PC-3 (cell line): ENCODE results near the gene KCNIP4. TPM values are rescaled to one million over a fixed set of nuclear protein-coding genes. Genes with fewer than 3 reads are reported as not detected.

ENCODE experiments used
- ATAC-seq: fragments of 200-7000 bp; cut with Tn5 transposase; 2 replicates; pipeline ENCODE4 v1.9.1; 2020; ENCODE audit warnings: mild to moderate bottlenecking, moderate library complexity
- BruUV-seq: library from RNA; stranded (reverse); fragments of 400-500 nt; replicated peaks from 2 replicates; lab custom pipeline; 2021; lab: Mats Ljungman, UMichigan
- CTCF ChIA-PET: fragments of 300-600 bp; sonication (Branson Sonifier 250); formaldehyde crosslinking; loops from one replicate; lab custom pipeline; 2022; ENCODE audit warnings: antibody characterized with exemption; lab: Charles Lee
- POLR2A ChIA-PET: fragments of 300-600 bp; sonication (Branson Sonifier 250); formaldehyde crosslinking; loops from one replicate; lab custom pipeline; 2022; ENCODE audit warnings: antibody characterized with exemption; ENCODE audit not compliant: unreplicated experiment; lab: Charles Lee
- DNase-seq: peaks from one replicate; pipeline ENCODE4 v3.0.0-alpha.2; 2015
- H2AFZ ChIP-seq: fragments of 300-600 bp; sonication (generic); 2 replicates; pipeline ENCODE4 v1.6.0; 2016; ENCODE audit warnings: antibody characterized with exemption, low read length
- H3F3A ChIP-seq: fragments of 300-600 bp; sonication (generic); one replicate; pipeline ENCODE4 v1.6.0; 2017; ENCODE audit warnings: antibody characterized with exemption, low read length, control low read depth, mild to moderate bottlenecking; ENCODE audit not compliant: unreplicated experiment
- H3K27ac ChIP-seq: fragments of 300-600 bp; sonication (generic); 2 replicates; pipeline ENCODE4 v1.5.1; 2016; ENCODE audit warnings: mild to moderate bottlenecking, low read length
- H3K27me3 ChIP-seq: fragments of 300-600 bp; sonication (generic); 2 replicates; pipeline ENCODE4 v1.6.1; 2016; ENCODE audit warnings: low read length, mixed read lengths
- H3K36me3 ChIP-seq: fragments of 300-600 bp; sonication (generic); 2 replicates; pipeline ENCODE4 v1.6.1; 2016; ENCODE audit warnings: low read depth, mixed run types, low read length, mixed read lengths
- H3K4me1 ChIP-seq: fragments of 300-600 bp; sonication (generic); 2 replicates; pipeline ENCODE4 v1.5.1; 2016; ENCODE audit warnings: low read length; ENCODE audit not compliant: insufficient read depth
- H3K4me2 ChIP-seq: fragments of 300-600 bp; sonication (generic); 2 replicates; pipeline ENCODE4 v1.6.0; 2016; ENCODE audit warnings: low read length
- H3K4me3 ChIP-seq: fragments of 300-600 bp; sonication (generic); 2 replicates; pipeline ENCODE4 v1.5.1; 2016; ENCODE audit warnings: mild to moderate bottlenecking, low read length, mixed read lengths
- H3K79me2 ChIP-seq: fragments of 300-600 bp; sonication (generic); 2 replicates; pipeline ENCODE4 v1.6.1; 2017; ENCODE audit warnings: low read length, mixed read lengths
- H3K9ac ChIP-seq: fragments of 300-600 bp; sonication (generic); 2 replicates; pipeline ENCODE4 v1.6.0; 2016; ENCODE audit warnings: mild to moderate bottlenecking, low read length
- H3K9me2 ChIP-seq: fragments of 300-600 bp; sonication (generic); replicated peaks from 2 replicates; pipeline ENCODE4 v1.6.1; 2016; ENCODE audit warnings: mixed run types, low read length, mixed read lengths
- H3K9me3 ChIP-seq: fragments of 300-600 bp; sonication (generic); 2 replicates; pipeline ENCODE4 v1.6.1; 2016; ENCODE audit warnings: low read length, mixed read lengths
- H4K20me1 ChIP-seq: fragments of 300-600 bp; sonication (generic); 2 replicates; pipeline ENCODE4 v1.6.1; 2016; ENCODE audit warnings: low read length, mixed read lengths
- CTCF ChIP-seq: fragments of 300-600 bp; sonication (generic); conservative IDR thresholded peaks from 2 replicates; pipeline ENCODE4 v1.5.1; 2017; ENCODE audit warnings: antibody characterized with exemption, low read depth, mild to moderate bottlenecking, low read length
- EZH2 ChIP-seq: fragments of 300-600 bp; sonication (generic); IDR thresholded peaks from one replicate; pipeline ENCODE4 v1.6.1; 2017; ENCODE audit warnings: antibody characterized with exemption, mild to moderate bottlenecking, low read length; ENCODE audit not compliant: unreplicated experiment
- EZH2phosphoT487 ChIP-seq: fragments of 300-600 bp; sonication (generic); IDR thresholded peaks from 2 replicates; pipeline ENCODE4 v1.6.1; 2018; ENCODE audit warnings: mild to moderate bottlenecking, antibody characterized with exemption, low read length, borderline replicate concordance
- intact Hi-C: fragments of 100-400 bp; cut with micrococcal nuclease; formaldehyde crosslinking; loops from 2 replicates; pipeline ENCODE4 v1.9.0; 2023
- total RNA-seq: library from RNA; depleted of rRNA; stranded (reverse); fragments of >200 nt; gene quantifications from 2 replicates; pipeline ENCODE4 v1.2.3, GENCODE V29; 2014

KCNIP4 gene
- total RNA-seq, 1 experiment from 2014 or later: not detected

GRCh38 chr4:21009956-21010355 lies 938.6 kb downstream of the KCNIP4 start:
- Histone ChIP-seq H3K4me2 (no peak overlapping the region), H3K36me3 (no peaks in the 10 kb centered on the region), H3F3A (no peaks in the 10 kb centered on the region), H3K9me3 (no peaks in the 10 kb centered on the region), H3K27ac (no peak overlapping the region), H2AFZ (no peak overlapping the region), H3K4me1 (no peaks in the 10 kb centered on the region), H3K79me2 (no peaks in the 10 kb centered on the region), H4K20me1 (no peaks in the 10 kb centered on the region), H3K27me3 (peaks cover 32% of the 10 kb centered on the region), H3K4me3 (no peak overlapping the region), H3K9ac (no peak overlapping the region), H3K9me2 (no peaks in the 10 kb centered on the region)
- CTCF ChIA-PET: no interaction called here
- TF ChIP-seq CTCF (no peak), EZH2 (no peak), EZH2phosphoT487 (no peak)
- no peak for DNase-seq
- BruUV-seq: no TSS peak
- intact Hi-C loops: no loop called here
- POLR2A ChIA-PET: no interaction called here
- ATAC-seq: no peak

GRCh38 chr4:21005647-21006046 lies 942.9 kb downstream of the KCNIP4 start:
- Histone ChIP-seq H3K27me3 (peaks cover 32% of the 10 kb centered on the region), H3K9me3 (no peaks in the 10 kb centered on the region), H3K9ac (no peak overlapping the region), H3K27ac (no peak overlapping the region), H3K9me2 (no peaks in the 10 kb centered on the region), H2AFZ (no peak overlapping the region), H3F3A (no peaks in the 10 kb centered on the region), H3K4me1 (no peaks in the 10 kb centered on the region), H4K20me1 (no peaks in the 10 kb centered on the region), H3K4me2 (no peak overlapping the region), H3K4me3 (no peak overlapping the region), H3K36me3 (no peaks in the 10 kb centered on the region), H3K79me2 (no peaks in the 10 kb centered on the region)
- DNase-seq (no peak), ATAC-seq (no peak)
- ChIA-PET CTCF (no interaction called here), POLR2A (no interaction called here)
- BruUV-seq: no TSS peak
- no peak for TF ChIP-seq CTCF
- no peak for TF ChIP-seq EZH2
- no peak for TF ChIP-seq EZH2phosphoT487
- intact Hi-C loops: no loop called here

- H2AFZ ChIP-seq: no peak overlapping the region
- intact Hi-C loops: no loop called here
- no peak overlapping the region for H3K9ac ChIP-seq
- POLR2A ChIA-PET: no interaction called here
- no peaks in the 10 kb centered on the region for H3K9me3 ChIP-seq
- no peak overlapping the region for H3K4me2 ChIP-seq
- H3K27me3 ChIP-seq: peaks cover 11% of the 10 kb centered on the region
- no peak overlapping the region for H3K27ac ChIP-seq
- H3F3A ChIP-seq: no peaks in the 10 kb centered on the region
- no TSS peak for BruUV-seq
- H3K79me2 ChIP-seq: no peaks in the 10 kb centered on the region
- H3K9me2 ChIP-seq: no peaks in the 10 kb centered on the region
- DNase-seq (no peak), ATAC-seq (no peak)
- TF ChIP-seq EZH2 (no peak), CTCF (no peak), EZH2phosphoT487 (no peak)
- H3K36me3 ChIP-seq: no peaks in the 10 kb centered on the region
- no peak overlapping the region for H3K4me3 ChIP-seq
- CTCF ChIA-PET: no interaction called here
- no peaks in the 10 kb centered on the region for H3K4me1 ChIP-seq
- H4K20me1 ChIP-seq: no peaks in the 10 kb centered on the region
These were observed 945.6 kb downstream of the KCNIP4 start for GRCh38 chr4:21002976-21003375.
